ENCODE measurements around the gene CRACR2B. TPM values are rescaled to one million over a fixed set of nuclear protein-coding genes. Genes with fewer than 3 reads are reported as not detected.

Gene CRACR2B
- polyA plus RNA-seq, 6 donors from 2014 or later, result 0.41 to 1.00 (median 0.55) TPM; not detected in 3

GRCh38 chr11:790721-791564 is 36.8 kb upstream of the CRACR2B start:
- ATAC-seq (ENCODE audit: low read depth in 2 of 2) (no peak), DNase-seq (no peak)
- Mint-ChIP-seq H3K9me3 (no peaks in the 10 kb centered on the region), H3K27ac (peak overlapping the region in 1 of 6 donors; percentile 73), H3K4me1 (peaks cover 2 to 14% (median 6%) of the 10 kb centered on the region in 3 donors), H3K4me3 (no peak overlapping the region), H3K27me3 (no peaks in the 10 kb centered on the region), H3K36me3 (no peaks in the 10 kb centered on the region)

- Mint-ChIP-seq H3K36me3 (no peaks in the 10 kb centered on the region), H3K4me3 (no peak overlapping the region), H3K4me1 (peaks cover 7 to 16% (median 15%) of the 10 kb centered on the region in 3 donors), H3K9me3 (no peaks in the 10 kb centered on the region), H3K27me3 (no peaks in the 10 kb centered on the region), H3K27ac (no peak overlapping the region)
- no peak for ATAC-seq (ENCODE audit: low read depth in 2 of 2)
- no peak for DNase-seq
These were observed 35.8 kb upstream of the CRACR2B start for GRCh38 chr11:791658-792534.

- Mint-ChIP-seq H3K36me3 (no peaks in the 10 kb centered on the region), H3K4me1 (peaks cover 13 to 20% (median 16%) of the 10 kb centered on the region in 3 donors), H3K4me3 (no peak overlapping the region), H3K27me3 (no peaks in the 10 kb centered on the region), H3K27ac (no peak overlapping the region), H3K9me3 (no peaks in the 10 kb centered on the region)
- DNase-seq (no peak), ATAC-seq (ENCODE audit: low read depth in 2 of 2) (no peak)
These were observed 35.2 kb upstream of the CRACR2B start for GRCh38 chr11:792535-792821.

- Mint-ChIP-seq H3K27ac (no peak overlapping the region), H3K9me3 (no peaks in the 10 kb centered on the region), H3K4me3 (peak overlapping the region in 2 of 8 donors; percentile 1 to 51), H3K36me3 (no peaks in the 10 kb centered on the region), H3K27me3 (no peaks in the 10 kb centered on the region), H3K4me1 (peaks cover 13 to 19% (median 14%) of the 10 kb centered on the region in 3 donors)
- DNase-seq (no peak), ATAC-seq (ENCODE audit: low read depth in 2 of 2) (no peak)
These were observed 34.8 kb upstream of the CRACR2B start for GRCh38 chr11:792873-793272.

- peak overlapping the region in 6 of 8 donors; percentile 29 to 64 (median 57) for H3K4me3 Mint-ChIP-seq
- no peaks in the 10 kb centered on the region for H3K9me3 Mint-ChIP-seq
- H3K36me3 Mint-ChIP-seq, result no peaks in the 10 kb centered on the region
- H3K4me1 Mint-ChIP-seq, result peaks cover 8 to 17% (median 13%) of the 10 kb centered on the region in 3 donors
- ATAC-seq (ENCODE audit: low read depth in 2 of 2) (no peak), DNase-seq (no peak)
- no peaks in the 10 kb centered on the region for H3K27me3 Mint-ChIP-seq
- H3K27ac Mint-ChIP-seq, result peak overlapping the region in 1 of 6 donors; percentile 47
These were observed 34.2 kb upstream of the CRACR2B start for GRCh38 chr11:793556-793955.

GRCh38 chr11:794013-794765 is 33.5 kb upstream of the CRACR2B start:
- Mint-ChIP-seq H3K27me3 (no peaks in the 10 kb centered on the region), H3K9me3 (no peaks in the 10 kb centered on the region), H3K36me3 (no peaks in the 10 kb centered on the region), H3K4me3 (peak overlapping the region in 6 of 8 donors; percentile 5 to 70 (median 57)), H3K4me1 (peaks cover 8 to 17% (median 13%) of the 10 kb centered on the region in 3 donors), H3K27ac (peak overlapping the region in 1 of 6 donors; percentile 47)
- DNase-seq (no peak), ATAC-seq (ENCODE audit: low read depth in 2 of 2) (no peak)

GRCh38 chr11:794766-795633 is 32.7 kb upstream of the CRACR2B start:
- Mint-ChIP-seq H3K27ac (peak overlapping the region in 1 of 6 donors; percentile 30), H3K4me3 (peak overlapping the region; percentile 15 to 98 (median 96)), H3K9me3 (no peaks in the 10 kb centered on the region), H3K27me3 (no peaks in the 10 kb centered on the region), H3K4me1 (peaks cover 8 to 17% (median 13%) of the 10 kb centered on the region in 3 donors), H3K36me3 (no peaks in the 10 kb centered on the region)
- DNase-seq (no peak), ATAC-seq (ENCODE audit: low read depth in 2 of 2) (no peak)

GRCh38 chr11:795634-796564 is 31.8 kb upstream of the CRACR2B start:
- ATAC-seq (ENCODE audit: low read depth in 2 of 2), result peak; percentile 46 to 52
- Mint-ChIP-seq H3K4me1 (peaks cover 8 to 17% (median 13%) of the 10 kb centered on the region in 3 donors), H3K27ac (peak overlapping the region; percentile 76 to 98 (median 94)), H3K27me3 (no peaks in the 10 kb centered on the region), H3K36me3 (no peaks in the 10 kb centered on the region), H3K9me3 (no peaks in the 10 kb centered on the region), H3K4me3 (peak overlapping the region; percentile 86 to 98 (median 96))
- peak; percentile 76 for DNase-seq

- H3K36me3 Mint-ChIP-seq, result no peaks in the 10 kb centered on the region
- peak overlapping the region; percentile 84 to 98 (median 94) for H3K27ac Mint-ChIP-seq
- peak overlapping the region; percentile 86 to 98 (median 96) for H3K4me3 Mint-ChIP-seq
- no peak for ATAC-seq (ENCODE audit: low read depth in 2 of 2)
- H3K27me3 Mint-ChIP-seq, result no peaks in the 10 kb centered on the region
- no peaks in the 10 kb centered on the region for H3K9me3 Mint-ChIP-seq
- peaks cover 8 to 17% (median 13%) of the 10 kb centered on the region in 3 donors for H3K4me1 Mint-ChIP-seq
- DNase-seq, result no peak
These were observed 31.0 kb upstream of the CRACR2B start for GRCh38 chr11:796565-797295.

- H3K36me3 Mint-ChIP-seq, result no peaks in the 10 kb centered on the region
- DNase-seq, result peak; percentile 79
- no peaks in the 10 kb centered on the region for H3K27me3 Mint-ChIP-seq
- H3K4me1 Mint-ChIP-seq, result peaks cover 8 to 17% (median 13%) of the 10 kb centered on the region in 3 donors
- H3K27ac Mint-ChIP-seq, result peak overlapping the region; percentile 84 to 98 (median 94)
- H3K9me3 Mint-ChIP-seq, result no peaks in the 10 kb centered on the region
- peak; percentile 58 to 62 for ATAC-seq (ENCODE audit: low read depth in 2 of 2)
- H3K4me3 Mint-ChIP-seq, result peak overlapping the region; percentile 86 to 98 (median 96)
These were observed 30.2 kb upstream of the CRACR2B start for GRCh38 chr11:797296-798092.
